Choroid plexus epithelial cell (primary cell): ENCODE measurements around the gene TLE5.
A peak's percentile ranks its signal among the peaks of the same experiment; 100 is the strongest.

Experiments
- DNase-seq: peaks from one replicate; pipeline ENCODE4 v3.0.0-alpha.2; 2010; ENCODE audit warnings: low read depth
- H3K4me3 ChIP-seq: 2 replicates; pipeline ENCODE4 v1.5.1; 2011; ENCODE audit warnings: low read depth, mild to moderate bottlenecking, control low read depth, low read length, moderate library complexity
- TF ChIP-seq, protein P1 (sequence below): conservative IDR thresholded peaks from 2 replicates; pipeline ENCODE4 v1.5.1; 2011; ENCODE audit warnings: low read depth, mild to moderate bottlenecking, control low read depth, inconsistent platforms, low read length, moderate library complexity

Gene TLE5

DNA sequence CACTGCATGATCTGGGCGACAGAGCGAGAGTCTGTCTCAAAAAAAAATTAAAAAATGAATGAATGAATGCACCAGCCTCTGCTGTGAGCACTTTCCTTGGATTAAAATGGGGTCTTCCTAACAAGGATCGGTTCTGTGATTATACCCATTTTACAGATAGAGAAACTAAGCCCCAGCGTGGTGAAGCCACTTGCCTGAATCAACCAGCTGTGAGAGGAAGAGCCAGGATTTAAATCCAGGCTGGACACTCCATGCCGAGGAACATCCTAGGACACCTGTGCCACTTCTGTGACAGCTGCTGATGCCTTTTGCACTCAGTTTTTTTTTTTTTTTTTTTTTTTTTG is 14.1 kb downstream of the TLE5 start:
- H3K4me3 ChIP-seq, result no peak overlapping the region
- TF ChIP-seq, protein P1, sequence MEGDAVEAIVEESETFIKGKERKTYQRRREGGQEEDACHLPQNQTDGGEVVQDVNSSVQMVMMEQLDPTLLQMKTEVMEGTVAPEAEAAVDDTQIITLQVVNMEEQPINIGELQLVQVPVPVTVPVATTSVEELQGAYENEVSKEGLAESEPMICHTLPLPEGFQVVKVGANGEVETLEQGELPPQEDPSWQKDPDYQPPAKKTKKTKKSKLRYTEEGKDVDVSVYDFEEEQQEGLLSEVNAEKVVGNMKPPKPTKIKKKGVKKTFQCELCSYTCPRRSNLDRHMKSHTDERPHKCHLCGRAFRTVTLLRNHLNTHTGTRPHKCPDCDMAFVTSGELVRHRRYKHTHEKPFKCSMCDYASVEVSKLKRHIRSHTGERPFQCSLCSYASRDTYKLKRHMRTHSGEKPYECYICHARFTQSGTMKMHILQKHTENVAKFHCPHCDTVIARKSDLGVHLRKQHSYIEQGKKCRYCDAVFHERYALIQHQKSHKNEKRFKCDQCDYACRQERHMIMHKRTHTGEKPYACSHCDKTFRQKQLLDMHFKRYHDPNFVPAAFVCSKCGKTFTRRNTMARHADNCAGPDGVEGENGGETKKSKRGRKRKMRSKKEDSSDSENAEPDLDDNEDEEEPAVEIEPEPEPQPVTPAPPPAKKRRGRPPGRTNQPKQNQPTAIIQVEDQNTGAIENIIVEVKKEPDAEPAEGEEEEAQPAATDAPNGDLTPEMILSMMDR, result no peak
- no peak for DNase-seq

DNA sequence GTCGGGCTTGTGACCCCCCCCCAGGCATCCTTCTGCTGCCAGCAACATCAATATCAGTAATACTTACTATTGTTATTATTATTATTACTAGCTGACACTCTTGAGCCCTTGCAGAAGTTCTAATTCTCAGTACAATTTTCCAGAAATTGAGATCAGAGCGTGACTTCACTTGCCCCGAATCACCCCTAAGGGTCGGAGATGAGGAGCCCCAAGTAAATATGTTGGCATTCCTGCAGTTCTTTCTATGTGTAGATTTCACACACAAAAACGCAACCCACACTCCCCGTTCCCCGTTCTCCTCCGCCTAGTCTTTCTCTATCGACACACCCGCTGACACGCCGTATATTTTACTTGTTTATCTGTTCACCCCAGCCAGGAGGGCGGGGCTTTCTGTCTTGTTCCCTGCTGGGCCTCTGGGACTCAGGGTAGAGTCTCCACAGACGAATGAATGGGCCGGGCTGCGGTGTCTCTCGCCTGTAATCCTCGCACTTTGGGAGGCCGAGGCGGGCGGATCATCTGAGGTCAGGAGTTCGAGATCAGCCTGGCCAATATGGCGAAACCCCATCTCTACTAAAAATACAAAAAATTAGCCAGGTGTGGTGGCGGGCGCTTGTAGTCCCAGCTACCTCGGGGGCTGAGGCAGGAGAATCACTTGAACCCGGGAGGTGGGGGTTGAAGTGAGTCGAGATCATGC is 14.7 kb downstream of the TLE5 start:
- TF ChIP-seq, protein P1, result no peak
- DNase-seq, result peak; percentile 83
- H3K4me3 ChIP-seq, result peak overlapping the region; percentile 37

DNA sequence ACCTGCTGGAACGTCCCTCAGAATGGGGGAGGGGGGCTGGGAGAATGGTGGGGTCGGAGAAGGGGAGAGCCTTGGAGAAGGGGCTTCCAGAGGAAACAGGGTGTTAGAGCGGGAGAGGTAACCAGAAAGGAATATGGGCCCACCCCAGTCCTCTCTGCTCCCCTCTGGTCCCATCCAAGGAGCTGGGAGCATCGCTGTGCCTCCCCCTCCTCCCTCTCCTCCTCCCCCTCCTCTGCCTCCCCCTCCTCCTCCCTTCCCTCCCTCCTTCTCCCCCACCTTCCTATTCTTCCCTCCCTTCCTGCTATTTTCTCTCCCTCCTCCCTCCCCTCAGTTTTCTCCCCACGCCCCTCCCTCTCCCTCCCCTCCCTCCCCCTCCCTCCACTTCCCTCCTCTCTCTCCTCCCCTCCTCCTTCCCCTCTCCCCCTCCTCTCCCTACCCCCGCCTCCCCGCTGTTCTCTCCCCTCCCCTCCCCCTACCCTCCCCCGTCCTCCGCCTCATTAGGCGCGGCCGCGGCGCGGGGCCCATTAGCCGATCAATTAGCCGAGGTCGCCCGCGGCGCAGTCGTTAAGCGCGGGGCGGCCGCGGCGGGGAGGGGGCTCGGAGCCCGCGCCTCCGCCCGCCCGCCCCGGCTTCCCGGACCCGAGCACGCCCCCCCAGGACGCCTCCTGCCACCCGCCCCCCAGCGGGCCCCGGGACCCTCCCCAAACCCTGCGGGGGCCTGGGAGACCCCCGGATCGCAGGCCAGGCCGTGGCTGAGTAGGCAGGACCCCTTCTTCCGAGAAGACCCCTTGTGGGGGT is 15.4 kb downstream of the TLE5 start:
- DNase-seq, result no peak
- TF ChIP-seq, protein P1, result no peak
- H3K4me3 ChIP-seq, result peak overlapping the region; percentile 37

DNA sequence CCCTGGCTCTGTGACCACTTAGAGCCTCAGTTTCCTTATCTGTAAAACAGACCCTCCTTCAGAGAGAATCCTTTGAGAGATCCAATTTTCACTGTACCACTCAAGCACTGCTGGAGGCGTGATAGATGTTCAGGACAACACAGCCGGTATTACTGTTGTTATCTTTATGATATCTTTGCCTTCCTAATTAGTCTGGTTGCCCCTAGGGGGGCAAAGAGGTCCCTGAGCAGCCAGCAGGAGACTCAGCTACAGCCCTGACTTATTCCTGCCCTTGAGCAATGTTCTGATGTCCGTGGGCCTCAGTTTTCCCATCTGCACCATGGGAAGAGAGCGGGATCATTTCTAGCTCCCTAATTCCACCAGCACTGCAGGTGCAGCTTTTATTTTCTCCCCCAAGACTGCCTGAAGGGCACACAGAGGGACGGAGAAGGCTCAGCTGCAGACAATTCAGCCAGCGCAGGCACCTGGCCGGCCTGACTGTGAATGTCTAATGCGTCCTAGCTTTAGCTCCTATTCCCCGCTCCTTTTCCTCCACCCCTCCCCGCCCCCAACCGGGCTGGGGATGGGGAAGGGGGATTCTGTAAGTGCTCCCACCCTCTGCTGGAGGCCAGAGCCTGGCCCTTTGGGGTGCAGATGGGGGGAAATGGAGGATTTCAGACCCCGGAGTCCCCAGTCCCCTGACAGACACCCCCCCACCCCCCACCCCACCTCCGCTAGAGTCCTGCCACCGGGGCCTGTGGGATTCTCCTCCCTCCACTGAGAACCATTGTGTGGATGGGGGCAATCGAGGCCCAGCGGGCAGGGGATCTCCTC is 16.2 kb downstream of the TLE5 start:
- DNase-seq, result no peak
- TF ChIP-seq, protein P1, result no peak

DNA sequence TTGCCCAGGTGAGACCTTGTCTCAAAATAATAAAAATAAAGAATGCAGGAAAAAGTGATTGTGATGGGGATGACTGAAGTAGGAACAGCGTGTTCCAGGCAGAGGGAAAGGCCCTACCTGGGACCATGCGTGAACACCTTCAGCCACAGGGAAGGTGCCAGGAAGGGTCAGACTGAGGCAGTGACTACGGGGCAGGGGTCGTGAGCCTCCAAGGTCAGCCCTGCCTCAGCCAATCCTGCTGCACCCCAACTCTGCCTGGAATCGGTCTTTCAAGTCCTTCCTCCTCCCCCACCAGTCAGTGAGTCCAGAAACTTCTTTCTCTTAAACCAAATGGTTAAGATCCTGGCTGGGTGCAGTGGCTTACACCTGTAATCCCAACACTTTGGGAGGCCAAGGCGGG is 17.1 kb downstream of the TLE5 start:
- DNase-seq, result no peak
- TF ChIP-seq, protein P1, result no peak
- no peak overlapping the region for H3K4me3 ChIP-seq

More for the DNA sequence above, 16.2 kb downstream of the TLE5 start:
- H3K4me3 ChIP-seq, result no peak overlapping the region

DNA sequence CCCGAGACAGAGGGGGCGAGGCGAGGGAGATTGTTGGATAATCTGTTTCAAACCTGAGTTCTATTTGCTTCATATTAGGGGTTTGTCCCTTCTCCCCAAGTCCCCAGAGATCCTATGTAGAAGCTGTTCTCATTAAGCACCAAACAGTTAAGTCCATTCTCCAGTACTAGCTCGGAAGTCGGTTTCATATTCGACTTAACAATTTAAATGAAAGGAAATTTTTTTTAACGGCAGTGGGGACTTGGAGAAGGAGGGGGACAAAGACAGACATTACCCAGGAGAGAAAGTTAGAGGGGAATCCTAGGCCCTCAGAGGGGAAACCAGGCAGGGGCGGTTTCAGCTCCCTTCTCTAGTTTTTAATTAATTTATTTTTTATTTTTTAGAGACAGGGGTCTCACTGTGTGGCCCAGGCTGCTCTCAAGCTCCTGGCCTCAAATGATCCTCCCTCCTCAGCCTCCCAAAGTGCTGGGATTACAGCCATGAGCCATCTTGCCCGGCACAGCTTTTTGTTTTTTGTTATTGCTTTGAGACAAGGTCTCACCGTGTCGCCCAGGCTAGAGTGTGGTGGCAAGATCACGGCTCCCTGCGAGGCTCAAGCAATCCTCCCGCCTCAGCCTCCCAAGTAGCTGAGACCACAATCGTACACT is 19.6 kb downstream of the TLE5 start:
- H3K4me3 ChIP-seq, result no peak overlapping the region
- TF ChIP-seq, protein P1, result no peak
- DNase-seq, result peak; percentile 36
